Ascending aorta (tissue), 2 donors: ENCODE measurements around the gene GAL. TPM values are rescaled to one million over a fixed set of nuclear protein-coding genes. Genes with fewer than 3 reads are reported as not detected.

Experiments used
- DNase-seq, 2 donors: peaks; one replicate each; pipeline ENCODE4 v3.0.0-alpha.2; 2019; ENCODE audit warnings: low spot score in 2 of 2
- H3K27ac ChIP-seq, 2 donors: fragments of 200-600 bp; sonication (generic); one replicate each; pipeline ENCODE4 v1.5.1; 2016 to 2017; ENCODE audit warnings: mild to moderate bottlenecking in 1 of 2
- H3K27me3 ChIP-seq: fragments of 200-600 bp; sonication (generic); one replicate; pipeline ENCODE4 v1.5.1; 2017
- H3K36me3 ChIP-seq, 2 donors: fragments of 200-600 bp; sonication (generic); one replicate each; pipeline ENCODE4 v1.5.1; 2016
- H3K4me1 ChIP-seq, 2 donors: fragments of 200-600 bp; sonication (generic); one replicate each; pipeline ENCODE4 v1.5.1; 2016 to 2017; ENCODE audit warnings: mild to moderate bottlenecking in 1 of 2
- H3K4me3 ChIP-seq, 2 donors: fragments of 200-600 bp; sonication (generic); one replicate each; pipeline ENCODE4 v1.5.1; 2016 to 2017; ENCODE audit warnings: mild to moderate bottlenecking in 1 of 2
- H3K9me3 ChIP-seq, 2 donors: fragments of 200-600 bp; sonication (generic); one replicate each; pipeline ENCODE4 v1.5.1; 2016
- CTCF ChIP-seq, 3 experiments: fragments of 200-600 bp in 2 of 3; fragments of 450-650 bp in 1 of 3; sonication (generic) in 2 of 3; IDR thresholded peaks; one replicate each; pipeline ENCODE4 v1.5.1; 2016 to 2019; ENCODE audit warnings: antibody characterized with exemption in 3 of 3, mild to moderate bottlenecking in 1 of 3, moderate library complexity in 1 of 3
- intact Hi-C: fragments of 100-400 bp; cut with DNase I; formaldehyde crosslinking; loops from one replicate; pipeline ENCODE4 v1.15.1; 2023
- total RNA-seq: library from RNA; depleted of rRNA; stranded (reverse); fragments of >200 nt; gene quantifications from one replicate; pipeline ENCODE4 v1.1.0, GENCODE V29; 2016

The GAL gene
- total RNA-seq, 1 donor from 2014 or later: not detected

GRCh38 chr11:68735646-68736045 is 51.3 kb downstream of the GAL start:
- DNase-seq: peak in 1 of 2 donors; percentile 15
- no peak overlapping the region for H3K27ac ChIP-seq
- H3K36me3 ChIP-seq: no peaks in the 10 kb centered on the region
- no peak for TF ChIP-seq CTCF (IDR thresholded peaks at IDR 0.05)
- intact Hi-C loops: no loop called here
- H3K9me3 ChIP-seq: no peaks in the 10 kb centered on the region
- no peak overlapping the region for H3K4me3 ChIP-seq
- H3K27me3 ChIP-seq: no peaks in the 10 kb centered on the region
- no peaks in the 10 kb centered on the region for H3K4me1 ChIP-seq

Other genes with a start within 250 kb of the GAL start
- 94.7 TPM for gene PPP6R3, start 223.8 kb upstream of the GAL start, total RNA-seq
- gene TESMIN, start 67.0 kb downstream of the GAL start, total RNA-seq: not detected
- gene CPT1A, start 157.4 kb downstream of the GAL start, total RNA-seq: 76.3 TPM
- 14.2 TPM for gene MRPL21, start 219.3 kb downstream of the GAL start, total RNA-seq
- 52.0 TPM for gene IGHMBP2, start 219.3 kb downstream of the GAL start, total RNA-seq